Measurements from ENCODE around the gene ZNF66. TPM values are rescaled to one million over a fixed set of nuclear protein-coding genes. Genes with fewer than 3 reads are reported as not detected.
"Not testable (repeated sequence)": the region's sequence is repeated elsewhere in the genome, so short reads cannot be mapped to it uniquely, and the experiment has no call there.

The ZNF66 gene
- 1 to 10 TPM; 7.4 to 8.6 TPM for total RNA-seq
- 4.4 TPM for polyA plus RNA-seq

- ChIA-PET POLR2A (interaction anchor here (0.6 to 2.2 kb wide), 13 partner anchors 37 to 1583 kb away, joined by 3 to 15 read pairs (median 4); partner anchors contain the start of genes ZNF429, ZNF430, ZNF431 and ZNF486), CTCF (interaction anchor here (0.7 to 1.5 kb wide), 3 partner anchors 10 to 244 kb away, joined by 3 to 5 read pairs (median 3); partner anchors contain the start of genes ZNF430 and ZNF737)
- H3K4me3 ChIP-seq (ENCODE audit: low read length) = peak within 1 kb of the TSS; percentile 99
- H3K36me3 Mint-ChIP-seq = peaks cover 12 to 26% (median 19%) of the 10 kb centered on the region in 3 donors
- H3K4me3 Mint-ChIP-seq = peak within 1 kb of the TSS; percentile 97 to 100 (median 99)
- no peaks in the 10 kb centered on the region for H3K9me3 Mint-ChIP-seq
- peak; percentile 88 to 96 (median 93) for DNase-seq
- no peaks in the 10 kb centered on the region for H3K27me3 ChIP-seq (ENCODE audit: insufficient read depth, low read length, poor library complexity, severe bottlenecking)
- peaks cover 0 to 3% of the 10 kb centered on the region in 2 donors for H3K27me3 Mint-ChIP-seq
- H3K9me3 ChIP-seq (ENCODE audit: low read length) = no peaks in the 10 kb centered on the region
- peak within 1 kb of the TSS; percentile 89 for H3K27ac ChIP-seq (ENCODE audit: low read depth, low read length)
- no peaks in the 10 kb centered on the region for H3K36me3 ChIP-seq (ENCODE audit: insufficient read depth, low read length)
- H3K27ac Mint-ChIP-seq = peak within 1 kb of the TSS; percentile 82 to 99 (median 96)
- H3K4me1 ChIP-seq (ENCODE audit: insufficient read depth, low read length) = no peaks in the 10 kb centered on the region
- peaks cover 23 to 45% (median 38%) of the 10 kb centered on the region in 3 donors for H3K4me1 Mint-ChIP-seq
These were observed at the start of gene ZNF66 for GRCh38 chr19:20776083-20777076. TSS of gene ZNF66 (plus strand) at chr19:20776304. CDS start at chr19:20776448, 144 bp downstream.

- H3K4me3 ChIP-seq (ENCODE audit: low read length); H3K36me3 Mint-ChIP-seq; H3K27me3 ChIP-seq (ENCODE audit: insufficient read depth, low read length, poor library complexity, severe bottlenecking); H3K9me3 ChIP-seq (ENCODE audit: low read length); H3K4me3 Mint-ChIP-seq; H3K9me3 Mint-ChIP-seq; H3K4me1 ChIP-seq (ENCODE audit: insufficient read depth, low read length); POLR2A ChIA-PET; H3K4me1 Mint-ChIP-seq; H3K27ac Mint-ChIP-seq; H3K27ac ChIP-seq (ENCODE audit: low read depth, low read length); DNase-seq; CTCF ChIA-PET; H3K36me3 ChIP-seq (ENCODE audit: insufficient read depth, low read length): not testable (repeated sequence)
- peaks cover 10 to 16% of the 10 kb centered on the region in 2 donors for H3K27me3 Mint-ChIP-seq
These were observed 25.9 kb upstream of the ZNF66 start for GRCh38 chr19:20750169-20750568.

GRCh38 chr19:20752291-20752690 is 23.8 kb upstream of the ZNF66 start:
- H3K4me1 ChIP-seq (ENCODE audit: insufficient read depth, low read length); H3K9me3 ChIP-seq (ENCODE audit: low read length); H3K36me3 ChIP-seq (ENCODE audit: insufficient read depth, low read length); H3K27ac Mint-ChIP-seq; H3K27me3 ChIP-seq (ENCODE audit: insufficient read depth, low read length, poor library complexity, severe bottlenecking); H3K4me1 Mint-ChIP-seq; H3K4me3 ChIP-seq (ENCODE audit: low read length); H3K4me3 Mint-ChIP-seq; CTCF ChIA-PET; H3K9me3 Mint-ChIP-seq; DNase-seq; H3K27ac ChIP-seq (ENCODE audit: low read depth, low read length); POLR2A ChIA-PET; H3K36me3 Mint-ChIP-seq: not testable (repeated sequence)
- H3K27me3 Mint-ChIP-seq = peaks cover 3 to 11% of the 10 kb centered on the region in 2 donors

GRCh38 chr19:20769225-20769736 is 6.8 kb upstream of the ZNF66 start:
- POLR2A ChIA-PET; H3K4me1 ChIP-seq (ENCODE audit: insufficient read depth, low read length); H3K27me3 ChIP-seq (ENCODE audit: insufficient read depth, low read length, poor library complexity, severe bottlenecking); CTCF ChIA-PET; H3K4me3 Mint-ChIP-seq; H3K9me3 ChIP-seq (ENCODE audit: low read length); H3K27me3 Mint-ChIP-seq; H3K27ac ChIP-seq (ENCODE audit: low read depth, low read length); H3K27ac Mint-ChIP-seq; H3K4me3 ChIP-seq (ENCODE audit: low read length); H3K9me3 Mint-ChIP-seq; H3K4me1 Mint-ChIP-seq; H3K36me3 ChIP-seq (ENCODE audit: insufficient read depth, low read length); DNase-seq: not testable (repeated sequence)
- peaks cover 0 to 12% (median 0%) of the 10 kb centered on the region in 3 donors for H3K36me3 Mint-ChIP-seq

GRCh38 chr19:20787786-20788185 is 11.7 kb downstream of the ZNF66 start:
- Mint-ChIP-seq H3K27ac (no peak overlapping the region), H3K4me1 (peaks cover 14 to 34% (median 30%) of the 10 kb centered on the region in 3 donors), H3K27me3 (no peaks in the 10 kb centered on the region), H3K4me3 (no peak overlapping the region), H3K36me3 (peaks cover 26 to 77% (median 69%) of the 10 kb centered on the region in 3 donors), H3K9me3 (peaks cover 4 to 65% (median 12%) of the 10 kb centered on the region in 5 donors)
- Histone ChIP-seq H3K9me3 (ENCODE audit: low read length) (no peaks in the 10 kb centered on the region), H3K36me3 (ENCODE audit: insufficient read depth, low read length) (no peaks in the 10 kb centered on the region), H3K27me3 (ENCODE audit: insufficient read depth, low read length, poor library complexity, severe bottlenecking) (no peaks in the 10 kb centered on the region), H3K4me3 (ENCODE audit: low read length) (no peak overlapping the region), H3K27ac (ENCODE audit: low read depth, low read length) (no peak overlapping the region), H3K4me1 (ENCODE audit: insufficient read depth, low read length) (no peaks in the 10 kb centered on the region)
- ChIA-PET CTCF (no interaction called here), POLR2A (no interaction called here)
- no peak for DNase-seq

GRCh38 chr19:20791806-20792205 is 15.7 kb downstream of the ZNF66 start:
- ChIA-PET POLR2A (no interaction called here), CTCF (no interaction called here)
- H3K36me3 Mint-ChIP-seq = peaks cover 19 to 78% (median 64%) of the 10 kb centered on the region in 3 donors
- H3K36me3 ChIP-seq (ENCODE audit: insufficient read depth, low read length) = peaks cover 10% of the 10 kb centered on the region
- no peak overlapping the region for H3K27ac Mint-ChIP-seq
- peaks cover 5 to 67% (median 11%) of the 10 kb centered on the region in 5 donors for H3K9me3 Mint-ChIP-seq
- peaks cover 8% of the 10 kb centered on the region for H3K9me3 ChIP-seq (ENCODE audit: low read length)
- no peaks in the 10 kb centered on the region for H3K4me1 ChIP-seq (ENCODE audit: insufficient read depth, low read length)
- DNase-seq = no peak
- H3K4me3 Mint-ChIP-seq = no peak overlapping the region
- peaks cover 4 to 10% (median 7%) of the 10 kb centered on the region in 3 donors for H3K4me1 Mint-ChIP-seq
- no peaks in the 10 kb centered on the region for H3K27me3 ChIP-seq (ENCODE audit: insufficient read depth, low read length, poor library complexity, severe bottlenecking)
- H3K4me3 ChIP-seq (ENCODE audit: low read length) = no peak overlapping the region
- no peak overlapping the region for H3K27ac ChIP-seq (ENCODE audit: low read depth, low read length)
- no peaks in the 10 kb centered on the region for H3K27me3 Mint-ChIP-seq

GRCh38 chr19:20806311-20807262 is 30.5 kb downstream of the ZNF66 start:
- H3K4me3 Mint-ChIP-seq; POLR2A ChIA-PET; CTCF ChIA-PET; H3K27ac ChIP-seq (ENCODE audit: low read depth, low read length); H3K27me3 ChIP-seq (ENCODE audit: insufficient read depth, low read length, poor library complexity, severe bottlenecking); H3K36me3 ChIP-seq (ENCODE audit: insufficient read depth, low read length); DNase-seq; H3K27me3 Mint-ChIP-seq; H3K4me1 ChIP-seq (ENCODE audit: insufficient read depth, low read length); H3K4me1 Mint-ChIP-seq; H3K27ac Mint-ChIP-seq: not testable (repeated sequence)
- H3K36me3 Mint-ChIP-seq = peaks cover 28 to 74% (median 58%) of the 10 kb centered on the region in 3 donors
- H3K9me3 Mint-ChIP-seq = peaks cover 33 to 94% (median 91%) of the 10 kb centered on the region in 5 donors
- Histone ChIP-seq H3K9me3 (ENCODE audit: low read length) (peaks cover 42% of the 10 kb centered on the region), H3K4me3 (ENCODE audit: low read length) (peak overlapping the region; percentile 25)
